Measurements from ENCODE around the gene FKBP8. TPM values are rescaled to one million over a fixed set of nuclear protein-coding genes. Genes with fewer than 3 reads are reported as not detected.

The FKBP8 gene
- total RNA-seq, 1 donor from 2014 or later: 250 TPM

- no peaks in the 10 kb centered on the region for H3K27me3 Mint-ChIP-seq (ENCODE audit: low read depth)
- DNase-seq (ENCODE audit: low spot score in 2 of 2, unreplicated experiment in 2 of 2): no peak
- no peak overlapping the region for H3K4me3 Mint-ChIP-seq
- no peak overlapping the region for H3K27ac Mint-ChIP-seq
- no peaks in the 10 kb centered on the region for H3K36me3 Mint-ChIP-seq
- H3K9me3 Mint-ChIP-seq: no peaks in the 10 kb centered on the region
- peaks cover 10% of the 10 kb centered on the region for H3K4me1 Mint-ChIP-seq
- no peak for TF ChIP-seq CTCF (IDR thresholded peaks at IDR 0.05; ENCODE audit: unreplicated experiment)
Observed at GRCh38 chr19:18501351-18501750, 42.0 kb downstream of the FKBP8 start.

- Mint-ChIP-seq H3K27ac (no peak overlapping the region), H3K4me3 (no peak overlapping the region), H3K27me3 (ENCODE audit: low read depth) (no peaks in the 10 kb centered on the region), H3K36me3 (no peaks in the 10 kb centered on the region), H3K9me3 (no peaks in the 10 kb centered on the region), H3K4me1 (peaks cover 15% of the 10 kb centered on the region)
- DNase-seq (ENCODE audit: low spot score in 2 of 2, unreplicated experiment in 2 of 2): no peak
- no peak for TF ChIP-seq CTCF (IDR thresholded peaks at IDR 0.05; ENCODE audit: unreplicated experiment)
Observed at GRCh38 chr19:18500799-18501198, 42.6 kb downstream of the FKBP8 start.

GRCh38 chr19:18500376-18500775, 43.0 kb downstream of the FKBP8 start:
- no peak for TF ChIP-seq CTCF (IDR thresholded peaks at IDR 0.05; ENCODE audit: unreplicated experiment)
- Mint-ChIP-seq H3K36me3 (no peaks in the 10 kb centered on the region), H3K4me3 (no peak overlapping the region), H3K27ac (no peak overlapping the region), H3K4me1 (peaks cover 17% of the 10 kb centered on the region), H3K27me3 (ENCODE audit: low read depth) (no peaks in the 10 kb centered on the region), H3K9me3 (no peaks in the 10 kb centered on the region)
- DNase-seq (ENCODE audit: low spot score in 2 of 2, unreplicated experiment in 2 of 2): no peak

- Mint-ChIP-seq H3K27me3 (ENCODE audit: low read depth) (no peaks in the 10 kb centered on the region), H3K9me3 (no peaks in the 10 kb centered on the region), H3K4me1 (peaks cover 16% of the 10 kb centered on the region), H3K4me3 (no peak overlapping the region), H3K36me3 (no peaks in the 10 kb centered on the region), H3K27ac (no peak overlapping the region)
- TF ChIP-seq CTCF (IDR thresholded peaks at IDR 0.05; ENCODE audit: unreplicated experiment): no peak
- DNase-seq (ENCODE audit: low spot score in 2 of 2, unreplicated experiment in 2 of 2): no peak
Observed at GRCh38 chr19:18499055-18499775, 44.2 kb downstream of the FKBP8 start.

- Mint-ChIP-seq H3K27me3 (ENCODE audit: low read depth) (no peaks in the 10 kb centered on the region), H3K4me3 (no peak overlapping the region), H3K9me3 (no peaks in the 10 kb centered on the region)
Observed at GRCh38 chr19:18496980-18497256, 46.5 kb downstream of the FKBP8 start.

More at GRCh38 chr19:18496980-18497256, 46.5 kb downstream of the FKBP8 start:
- H3K27ac Mint-ChIP-seq: no peak overlapping the region
- no peak for DNase-seq (ENCODE audit: low spot score in 2 of 2, unreplicated experiment in 2 of 2)
- no peaks in the 10 kb centered on the region for H3K36me3 Mint-ChIP-seq
- peaks cover 16% of the 10 kb centered on the region for H3K4me1 Mint-ChIP-seq
- TF ChIP-seq CTCF (IDR thresholded peaks at IDR 0.05; ENCODE audit: unreplicated experiment): no peak

Measured in mesothelial cell of epicardium (in vitro differentiated cells).